GM23248 (cell line): ENCODE measurements around the gene ARHGAP8. TPM values are rescaled to one million over a fixed set of nuclear protein-coding genes. Genes with fewer than 3 reads are reported as not detected.

ENCODE experiments used
- DNase-seq: peaks from one replicate; pipeline ENCODE4 v3.0.0-alpha.2; 2015
- H2AFZ ChIP-seq: fragments of 200-600 bp; sonication (generic); 2 replicates; pipeline ENCODE4 v1.6.1; 2016; ENCODE audit warnings: antibody characterized with exemption
- H3F3A ChIP-seq: fragments of 200-600 bp; sonication (generic); 2 replicates; pipeline ENCODE4 v1.6.1; 2016; ENCODE audit warnings: mild to moderate bottlenecking, antibody characterized with exemption, mixed run types; ENCODE audit not compliant: insufficient read depth
- H3K27ac ChIP-seq: fragments of 200-600 bp; sonication (generic); 2 replicates; pipeline ENCODE4 v1.5.1; 2016; ENCODE audit warnings: mild to moderate bottlenecking
- H3K27me3 ChIP-seq: fragments of 200-600 bp; sonication (generic); replicated peaks from 2 replicates; pipeline ENCODE4 v1.6.1; 2016; ENCODE audit warnings: mild to moderate bottlenecking; ENCODE audit not compliant: insufficient read depth
- H3K36me3 ChIP-seq: fragments of 200-600 bp; sonication (generic); 2 replicates; pipeline ENCODE4 v1.6.1; 2016; ENCODE audit warnings: low read depth, mild to moderate bottlenecking
- H3K4me1 ChIP-seq: fragments of 200-600 bp; sonication (generic); 2 replicates; pipeline ENCODE4 v1.6.1; 2016; ENCODE audit warnings: mild to moderate bottlenecking; ENCODE audit not compliant: insufficient read depth
- H3K4me2 ChIP-seq: fragments of 200-600 bp; sonication (generic); one replicate; pipeline ENCODE4 v1.6.1; 2016; ENCODE audit warnings: mild to moderate bottlenecking; ENCODE audit not compliant: unreplicated experiment
- H3K4me3 ChIP-seq: fragments of 200-600 bp; sonication (generic); 2 replicates; pipeline ENCODE4 v1.5.1; 2016; ENCODE audit warnings: mild to moderate bottlenecking
- H3K79me2 ChIP-seq: fragments of 200-600 bp; sonication (generic); 2 replicates; pipeline ENCODE4 v1.6.1; 2016; ENCODE audit warnings: mild to moderate bottlenecking; ENCODE audit not compliant: insufficient read depth
- H3K9ac ChIP-seq: fragments of 200-600 bp; sonication (generic); 2 replicates; pipeline ENCODE4 v1.6.1; 2016; ENCODE audit warnings: mild to moderate bottlenecking
- H3K9me2 ChIP-seq: fragments of 200-600 bp; sonication (generic); 2 replicates; pipeline ENCODE4 v1.6.1; 2016; ENCODE audit warnings: mixed run types, mild to moderate bottlenecking, moderate library complexity; ENCODE audit not compliant: insufficient read depth
- H3K9me3 ChIP-seq: fragments of 200-600 bp; sonication (generic); one replicate; pipeline ENCODE4 v1.6.1; 2017; ENCODE audit warnings: low read depth
- H4K20me1 ChIP-seq: fragments of 200-600 bp; sonication (generic); 2 replicates; pipeline ENCODE4 v1.6.0; 2016; ENCODE audit not compliant: insufficient read depth
- EZH2 ChIP-seq: fragments of 200-600 bp; sonication (generic); IDR thresholded peaks from 2 replicates; pipeline ENCODE4 v1.6.1; 2018; ENCODE audit warnings: antibody characterized with exemption, mild to moderate bottlenecking; ENCODE audit not compliant: insufficient read depth, poor library complexity, severe bottlenecking
- EZH2phosphoT487 ChIP-seq: fragments of 200-600 bp; sonication (generic); IDR thresholded peaks from 2 replicates; pipeline ENCODE4 v1.6.1; 2018; ENCODE audit warnings: antibody characterized with exemption, moderate library complexity, mild to moderate bottlenecking, low read depth; ENCODE audit not compliant: insufficient read depth
- WGBS, 2 experiments: methylation state at CpG; one replicate each; pipeline ENCODE4 v1.1.6; 2015 to 2017; ENCODE audit warnings: low lambda C conversion rate in 2 of 2, low coverage in 1 of 2; ENCODE audit errors: missing lambda C conversion rate in 2 of 2; 5-methylcytosine and 5-hydroxymethylcytosine counted together
- in situ Hi-C: fragments of 300-500 bp; cut with MboI; formaldehyde crosslinking; loops from 2 replicates; pipeline ENCODE4 v1.15.0; 2020
- polyA plus RNA-seq: library from polyadenylated mRNA; unstranded; fragments of >200 nt; fragmentation: Nextera tagmentation; extraction: Ambion mirVana; gene quantifications from 2 replicates; pipeline ENCODE4 v1.2.1, GENCODE V29; 2016
- total RNA-seq: library from RNA; depleted of rRNA; stranded (reverse); fragments of >200 nt; shearing (Covaris generic); gene quantifications from 2 replicates; pipeline ENCODE4 v1.2.3, GENCODE V29; 2014

ARHGAP8 gene
- total and polyA plus RNA-seq, 2 experiments from 2014 or later, result 0.54 TPM; not detected in 1

DNA sequence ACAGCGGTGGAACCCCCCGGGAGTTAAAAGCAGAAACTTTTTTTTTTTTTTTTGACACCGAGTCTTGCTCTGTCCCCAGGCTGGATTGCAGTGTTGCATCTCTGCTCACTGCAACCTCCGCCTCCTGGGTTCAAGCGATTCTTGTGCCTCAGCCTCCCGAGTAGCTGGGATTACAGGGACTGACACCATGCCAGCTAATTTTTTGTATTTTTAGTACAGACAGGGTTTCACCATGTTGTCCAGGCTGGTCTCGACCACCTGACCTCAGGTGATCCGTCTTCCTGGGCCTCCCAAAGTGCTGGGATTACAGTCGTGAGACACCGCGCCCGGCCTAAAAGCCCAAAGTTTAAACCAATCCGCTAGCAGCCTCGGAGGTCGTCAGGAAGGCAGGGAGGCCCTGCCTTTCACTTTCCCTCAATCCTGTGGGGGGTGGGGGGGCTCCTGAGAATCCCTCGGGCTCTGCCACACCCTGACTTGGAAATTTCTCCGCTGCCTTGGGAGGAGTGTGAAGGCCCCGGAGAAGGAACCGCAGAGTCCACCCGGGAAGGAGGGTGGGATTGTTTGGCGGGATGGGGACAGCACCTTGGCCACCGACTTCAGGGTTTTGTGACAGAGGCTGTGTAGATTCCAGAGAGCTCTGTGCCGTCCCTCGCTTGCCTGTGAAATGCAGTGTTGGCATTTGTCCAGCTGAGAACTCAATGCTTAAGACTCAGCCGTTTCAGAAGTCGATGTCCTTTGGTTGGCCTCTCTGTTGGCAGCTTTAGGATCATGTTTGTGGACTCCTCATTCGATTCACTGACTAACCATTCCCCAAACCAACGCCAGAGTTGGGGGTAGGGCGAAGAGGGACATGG is 1.0 kb downstream of the ARHGAP8 start:
- Histone ChIP-seq H3F3A (no peaks in the 10 kb centered on the region), H3K9ac (no peak overlapping the region), H2AFZ (no peak overlapping the region), H4K20me1 (no peaks in the 10 kb centered on the region), H3K79me2 (no peaks in the 10 kb centered on the region), H3K4me2 (no peak overlapping the region), H3K36me3 (no peaks in the 10 kb centered on the region), H3K27me3 (peaks cover 40% of the 10 kb centered on the region), H3K4me1 (no peaks in the 10 kb centered on the region), H3K9me3 (no peaks in the 10 kb centered on the region), H3K9me2 (no peaks in the 10 kb centered on the region), H3K27ac (no peak overlapping the region), H3K4me3 (no peak overlapping the region)
- TF ChIP-seq EZH2 (no peak), EZH2phosphoT487 (0 out of 2 replicates have a peak, but pooled peaks have one; percentile 3)
- DNase-seq, result peak; percentile 60
- in situ Hi-C loops, result no loop called here
- WGBS, 2 experiments, result 37 to 49% methylated on average over 27 to 29 of the region's 29 CpGs

GRCh38 chr22:44754998-44755397 is 2.6 kb downstream of the ARHGAP8 start:
- Histone ChIP-seq H3K27me3 (peaks cover 36% of the 10 kb centered on the region), H3K79me2 (no peaks in the 10 kb centered on the region), H3F3A (no peaks in the 10 kb centered on the region), H3K36me3 (no peaks in the 10 kb centered on the region), H3K9me2 (no peaks in the 10 kb centered on the region), H3K27ac (no peak overlapping the region), H3K9ac (no peak overlapping the region), H3K4me2 (no peak overlapping the region), H3K9me3 (no peaks in the 10 kb centered on the region), H4K20me1 (no peaks in the 10 kb centered on the region), H2AFZ (no peak overlapping the region), H3K4me1 (no peaks in the 10 kb centered on the region), H3K4me3 (no peak overlapping the region)
- WGBS, 2 experiments, result 63 to 65% methylated on average over 7 of the region's 7 CpGs
- no peak for DNase-seq
- TF ChIP-seq EZH2, result no peak
- in situ Hi-C loops, result no loop called here

DNA sequence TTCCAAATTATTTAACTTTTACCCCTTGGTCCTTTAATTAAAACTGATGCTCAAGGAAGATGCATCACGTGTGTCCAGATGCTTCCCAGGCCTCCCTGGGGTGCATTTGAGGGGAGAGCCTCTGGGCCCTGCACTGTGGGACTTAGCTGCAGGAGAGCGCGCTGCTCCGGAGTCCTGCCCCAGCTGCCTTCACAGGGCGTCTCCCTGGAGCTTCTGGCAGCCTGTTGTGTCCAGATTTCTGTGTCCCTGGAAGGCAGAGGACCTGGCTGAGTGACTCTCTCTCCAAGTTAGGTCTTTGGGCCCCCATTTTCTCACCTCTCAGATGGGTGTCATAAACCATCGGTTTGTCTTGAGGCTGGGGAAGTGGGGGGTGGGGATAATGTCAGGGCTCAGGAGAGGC is 3.0 kb downstream of the ARHGAP8 start:
- TF ChIP-seq EZH2, result no peak
- no peak for TF ChIP-seq EZH2phosphoT487
- no peak overlapping the region for H3K27ac ChIP-seq
- H3K9me2 ChIP-seq, result no peaks in the 10 kb centered on the region
- no peak overlapping the region for H3K4me2 ChIP-seq
- H4K20me1 ChIP-seq, result no peaks in the 10 kb centered on the region
- in situ Hi-C loops, result no loop called here
- no peak overlapping the region for H3K9ac ChIP-seq
- H3K9me3 ChIP-seq, result no peaks in the 10 kb centered on the region
- H3K27me3 ChIP-seq, result peaks cover 32% of the 10 kb centered on the region
- WGBS, 2 experiments, result 39 to 45% methylated on average over 6 of the region's 6 CpGs
- H3K79me2 ChIP-seq, result no peaks in the 10 kb centered on the region
- H3F3A ChIP-seq, result no peaks in the 10 kb centered on the region
- H3K4me3 ChIP-seq, result no peak overlapping the region
- no peak for DNase-seq
- no peaks in the 10 kb centered on the region for H3K36me3 ChIP-seq
- no peaks in the 10 kb centered on the region for H3K4me1 ChIP-seq
- H2AFZ ChIP-seq, result no peak overlapping the region

DNA sequence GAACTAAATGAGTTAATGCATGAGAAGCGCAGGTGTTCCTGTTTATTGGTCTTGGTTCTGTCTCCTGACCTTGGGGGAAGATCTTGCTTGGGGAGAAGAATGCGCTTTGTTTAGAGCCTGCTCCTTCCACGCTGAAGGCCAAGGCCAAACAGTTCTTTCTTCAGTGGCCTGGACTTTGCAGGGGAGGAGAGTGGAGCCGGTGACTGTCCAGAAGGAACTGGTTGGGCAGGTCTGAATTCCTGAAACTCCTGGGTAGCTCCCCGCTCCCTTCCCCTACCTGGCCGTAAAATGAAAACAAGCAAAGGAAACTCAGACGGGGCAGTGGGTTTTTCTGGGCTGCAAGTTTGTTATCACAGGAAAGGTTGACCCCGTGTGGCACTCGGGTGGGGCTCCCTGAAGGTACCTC is 3.6 kb downstream of the ARHGAP8 start:
- TF ChIP-seq EZH2phosphoT487 (no peak), EZH2 (no peak)
- Histone ChIP-seq H2AFZ (no peak overlapping the region), H3K9ac (no peak overlapping the region), H3F3A (no peaks in the 10 kb centered on the region), H3K4me2 (no peak overlapping the region), H3K9me3 (no peaks in the 10 kb centered on the region), H3K36me3 (no peaks in the 10 kb centered on the region), H3K79me2 (no peaks in the 10 kb centered on the region), H3K27ac (no peak overlapping the region), H3K27me3 (peaks cover 28% of the 10 kb centered on the region), H3K9me2 (no peaks in the 10 kb centered on the region), H3K4me3 (no peak overlapping the region), H4K20me1 (no peaks in the 10 kb centered on the region), H3K4me1 (no peaks in the 10 kb centered on the region)
- 78 to 81% methylated on average over 9 of the region's 9 CpGs for WGBS, 2 experiments
- in situ Hi-C loops, result no loop called here
- no peak for DNase-seq
